Measurements from ENCODE around the gene USP17L20. TPM values are rescaled to one million over a fixed set of nuclear protein-coding genes. Genes with fewer than 3 reads are reported as not detected.
"Not testable (repeated sequence)": the region's sequence is repeated elsewhere in the genome, so short reads cannot be mapped to it uniquely, and the experiment has no call there.

USP17L20 gene
- total and polyA plus RNA-seq, 4 experiments from 2014 or later: not detected

DNA sequence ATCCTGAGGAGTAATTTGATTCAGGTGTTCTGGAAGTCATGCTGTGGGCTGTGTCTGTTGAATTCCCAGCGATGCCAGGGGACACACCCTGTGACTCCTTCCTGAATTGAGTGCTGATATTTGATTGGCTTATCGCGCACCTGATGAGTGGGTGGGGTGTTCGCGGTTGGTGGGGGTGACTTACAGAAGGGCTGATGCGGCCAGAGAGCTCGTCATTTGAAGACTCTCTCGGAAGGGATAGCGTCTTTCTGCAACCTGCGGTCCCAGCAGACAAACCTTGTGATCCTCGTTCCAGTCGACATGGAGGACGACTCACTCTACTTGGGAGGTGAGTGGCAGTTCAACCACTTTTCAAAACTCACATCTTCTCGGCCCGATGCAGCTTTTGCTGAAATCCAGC, 23.8 kb upstream of the USP17L20 start, which contains the start of gene USP17L15:
TSS of gene USP17L15 (plus strand) at position 301 of the 400 bp plus-strand sequence. CDS start at position 301, 0 bp downstream.
- H3K9me3 Mint-ChIP-seq; H3K36me3 ChIP-seq (ENCODE audit: insufficient read depth, low read length); H3K27me3 Mint-ChIP-seq; POLR2A ChIA-PET (ENCODE audit: partially characterized antibody); H3K4me1 ChIP-seq (ENCODE audit: insufficient read depth, low read length); DNase-seq; H3K4me3 Mint-ChIP-seq; H3K27ac ChIP-seq (ENCODE audit: low read depth, low read length); H3K27ac Mint-ChIP-seq; H3K4me3 ChIP-seq (ENCODE audit: low read length in 2 of 2); H3K4me1 Mint-ChIP-seq; H3K9me3 ChIP-seq (ENCODE audit: control insufficient read depth in 1 of 2, low read length in 2 of 2); CTCF ChIA-PET (ENCODE audit: partially characterized antibody); H3K27me3 ChIP-seq (ENCODE audit: insufficient read depth, low read length); H3K36me3 Mint-ChIP-seq; intact Hi-C loops (cut with micrococcal nuclease): not testable (repeated sequence)

DNA sequence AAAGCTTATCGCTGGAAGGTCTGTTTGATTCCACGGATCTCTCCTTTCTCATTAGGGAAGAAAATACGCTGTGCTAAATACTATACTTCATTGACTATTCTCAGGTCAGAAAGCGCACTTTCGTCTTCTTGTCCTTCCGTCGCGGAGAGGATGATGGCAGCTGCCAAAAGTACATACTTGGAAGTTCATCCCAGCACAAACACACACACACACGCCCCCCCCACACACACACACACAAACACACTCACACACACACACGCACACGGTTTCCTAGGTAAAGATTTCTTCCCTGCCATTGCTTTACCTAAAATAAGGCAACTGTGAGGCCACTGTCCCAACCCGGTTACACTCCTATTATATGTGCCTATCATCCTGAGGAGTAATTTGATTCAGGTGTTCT, 19.5 kb upstream of the USP17L20 start:
- H3K4me3 Mint-ChIP-seq; H3K9me3 ChIP-seq (ENCODE audit: control insufficient read depth in 1 of 2, low read length in 2 of 2); H3K4me3 ChIP-seq (ENCODE audit: low read length in 2 of 2); H3K27ac Mint-ChIP-seq; H3K27ac ChIP-seq (ENCODE audit: low read depth, low read length); H3K4me1 ChIP-seq (ENCODE audit: insufficient read depth, low read length); H3K9me3 Mint-ChIP-seq; H3K36me3 Mint-ChIP-seq; H3K36me3 ChIP-seq (ENCODE audit: insufficient read depth, low read length); CTCF ChIA-PET (ENCODE audit: partially characterized antibody); POLR2A ChIA-PET (ENCODE audit: partially characterized antibody); intact Hi-C loops (cut with micrococcal nuclease); H3K4me1 Mint-ChIP-seq; H3K27me3 Mint-ChIP-seq; H3K27me3 ChIP-seq (ENCODE audit: insufficient read depth, low read length): not testable (repeated sequence)
- DNase-seq: peak in 1 of 5 donors; percentile 31

DNA sequence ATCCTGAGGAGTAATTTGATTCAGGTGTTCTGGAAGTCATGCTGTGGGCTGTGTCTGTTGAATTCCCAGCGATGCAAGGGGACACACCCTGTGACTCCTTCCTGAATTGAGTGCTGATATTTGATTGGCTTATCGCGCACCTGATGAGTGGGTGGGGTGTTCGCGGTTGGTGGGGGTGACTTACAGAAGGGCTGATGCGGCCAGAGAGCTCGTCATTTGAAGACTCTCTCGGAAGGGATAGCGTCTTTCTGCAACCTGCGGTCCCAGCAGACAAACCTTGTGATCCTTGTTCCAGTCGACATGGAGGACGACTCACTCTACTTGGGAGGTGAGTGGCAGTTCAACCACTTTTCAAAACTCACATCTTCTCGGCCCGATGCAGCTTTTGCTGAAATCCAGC, 14.3 kb upstream of the USP17L20 start, which contains the start of gene USP17L17:
TSS of gene USP17L17 (plus strand) at position 301 of the 400 bp plus-strand sequence. CDS start at position 301, 0 bp downstream.
- intact Hi-C loops (cut with micrococcal nuclease); H3K4me1 ChIP-seq (ENCODE audit: insufficient read depth, low read length); H3K4me1 Mint-ChIP-seq; H3K4me3 ChIP-seq (ENCODE audit: low read length in 2 of 2); H3K27ac Mint-ChIP-seq; H3K27me3 Mint-ChIP-seq; H3K36me3 Mint-ChIP-seq; CTCF ChIA-PET (ENCODE audit: partially characterized antibody); H3K36me3 ChIP-seq (ENCODE audit: insufficient read depth, low read length); H3K9me3 ChIP-seq (ENCODE audit: control insufficient read depth in 1 of 2, low read length in 2 of 2); H3K27me3 ChIP-seq (ENCODE audit: insufficient read depth, low read length); H3K27ac ChIP-seq (ENCODE audit: low read depth, low read length); POLR2A ChIA-PET (ENCODE audit: partially characterized antibody); H3K9me3 Mint-ChIP-seq; DNase-seq; H3K4me3 Mint-ChIP-seq: not testable (repeated sequence)

GRCh38 chr4:9247953-9248680, 9.8 kb upstream of the USP17L20 start, which contains the start of gene USP17L18:
Gene USP17L18 (plus strand): TSS chr4:9248630. CDS start chr4:9248630, 0 bp downstream.
- H3K4me1 ChIP-seq (ENCODE audit: insufficient read depth, low read length); H3K9me3 ChIP-seq (ENCODE audit: control insufficient read depth in 1 of 2, low read length in 2 of 2); CTCF ChIA-PET (ENCODE audit: partially characterized antibody); H3K36me3 ChIP-seq (ENCODE audit: insufficient read depth, low read length); H3K27ac ChIP-seq (ENCODE audit: low read depth, low read length); intact Hi-C loops (cut with micrococcal nuclease); POLR2A ChIA-PET (ENCODE audit: partially characterized antibody); H3K36me3 Mint-ChIP-seq; H3K27ac Mint-ChIP-seq; H3K4me3 Mint-ChIP-seq; H3K27me3 ChIP-seq (ENCODE audit: insufficient read depth, low read length); H3K4me1 Mint-ChIP-seq; H3K9me3 Mint-ChIP-seq; H3K27me3 Mint-ChIP-seq; H3K4me3 ChIP-seq (ENCODE audit: low read length in 2 of 2): not testable (repeated sequence)
- peak in 1 of 5 donors; percentile 10 for DNase-seq

DNA sequence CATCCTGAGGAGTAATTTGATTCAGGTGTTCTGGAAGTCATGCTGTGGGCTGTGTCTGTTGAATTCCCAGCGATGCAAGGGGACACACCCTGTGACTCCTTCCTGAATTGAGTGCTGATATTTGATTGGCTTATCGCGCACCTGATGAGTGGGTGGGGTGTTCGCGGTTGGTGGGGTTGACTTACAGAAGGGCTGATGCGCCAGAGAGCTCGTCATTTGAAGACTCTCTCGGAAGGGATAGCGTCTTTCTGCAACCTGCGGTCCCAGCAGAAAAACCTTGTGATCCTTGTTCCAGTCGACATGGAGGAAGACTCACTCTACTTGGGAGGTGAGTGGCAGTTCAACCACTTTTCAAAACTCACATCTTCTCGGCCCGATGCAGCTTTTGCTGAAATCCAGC, 4.8 kb upstream of the USP17L20 start, which contains the start of gene USP17L19:
TSS of gene USP17L19 (plus strand) at position 301 of the 400 bp plus-strand sequence. CDS start at position 301, 0 bp downstream.
- H3K9me3 Mint-ChIP-seq; H3K4me1 Mint-ChIP-seq; H3K4me3 Mint-ChIP-seq; H3K4me3 ChIP-seq (ENCODE audit: low read length in 2 of 2); intact Hi-C loops (cut with micrococcal nuclease); H3K36me3 Mint-ChIP-seq; POLR2A ChIA-PET (ENCODE audit: partially characterized antibody); H3K9me3 ChIP-seq (ENCODE audit: control insufficient read depth in 1 of 2, low read length in 2 of 2); H3K27ac ChIP-seq (ENCODE audit: low read depth, low read length); CTCF ChIA-PET (ENCODE audit: partially characterized antibody); DNase-seq; H3K27me3 Mint-ChIP-seq; H3K27ac Mint-ChIP-seq; H3K4me1 ChIP-seq (ENCODE audit: insufficient read depth, low read length); H3K36me3 ChIP-seq (ENCODE audit: insufficient read depth, low read length); H3K27me3 ChIP-seq (ENCODE audit: insufficient read depth, low read length): not testable (repeated sequence)

DNA sequence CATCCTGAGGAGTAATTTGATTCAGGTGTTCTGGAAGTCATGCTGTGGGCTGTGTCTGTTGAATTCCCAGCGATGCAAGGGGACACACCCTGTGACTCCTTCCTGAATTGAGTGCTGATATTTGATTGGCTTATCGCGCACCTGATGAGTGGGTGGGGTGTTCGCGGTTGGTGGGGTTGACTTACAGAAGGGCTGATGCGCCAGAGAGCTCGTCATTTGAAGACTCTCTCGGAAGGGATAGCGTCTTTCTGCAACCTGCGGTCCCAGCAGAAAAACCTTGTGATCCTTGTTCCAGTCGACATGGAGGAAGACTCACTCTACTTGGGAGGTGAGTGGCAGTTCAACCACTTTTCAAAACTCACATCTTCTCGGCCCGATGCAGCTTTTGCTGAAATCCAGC, 4.6 kb downstream of the USP17L20 start, which contains the start of gene USP17L21:
TSS of gene USP17L21 (plus strand) at position 301 of the 400 bp plus-strand sequence. CDS start at position 301, 0 bp downstream.
- H3K4me3 Mint-ChIP-seq; H3K36me3 ChIP-seq (ENCODE audit: insufficient read depth, low read length); CTCF ChIA-PET (ENCODE audit: partially characterized antibody); H3K9me3 Mint-ChIP-seq; H3K36me3 Mint-ChIP-seq; intact Hi-C loops (cut with micrococcal nuclease); H3K27me3 ChIP-seq (ENCODE audit: insufficient read depth, low read length); H3K4me1 Mint-ChIP-seq; H3K27me3 Mint-ChIP-seq; POLR2A ChIA-PET (ENCODE audit: partially characterized antibody); H3K27ac Mint-ChIP-seq; H3K4me3 ChIP-seq (ENCODE audit: low read length in 2 of 2); H3K27ac ChIP-seq (ENCODE audit: low read depth, low read length); H3K9me3 ChIP-seq (ENCODE audit: control insufficient read depth in 1 of 2, low read length in 2 of 2); DNase-seq; H3K4me1 ChIP-seq (ENCODE audit: insufficient read depth, low read length): not testable (repeated sequence)

GRCh38 chr4:9267319-9267718, 9.4 kb downstream of the USP17L20 start, which contains the start of gene USP17L22:
Gene USP17L22 (plus strand): TSS chr4:9267619. CDS start chr4:9267619, 0 bp downstream.
- H3K9me3 ChIP-seq (ENCODE audit: control insufficient read depth in 1 of 2, low read length in 2 of 2); H3K27me3 ChIP-seq (ENCODE audit: insufficient read depth, low read length); H3K9me3 Mint-ChIP-seq; H3K4me3 ChIP-seq (ENCODE audit: low read length in 2 of 2); H3K4me3 Mint-ChIP-seq; H3K4me1 Mint-ChIP-seq; CTCF ChIA-PET (ENCODE audit: partially characterized antibody); H3K36me3 Mint-ChIP-seq; H3K27ac ChIP-seq (ENCODE audit: low read depth, low read length); DNase-seq; H3K27ac Mint-ChIP-seq; H3K4me1 ChIP-seq (ENCODE audit: insufficient read depth, low read length); H3K27me3 Mint-ChIP-seq; intact Hi-C loops (cut with micrococcal nuclease); H3K36me3 ChIP-seq (ENCODE audit: insufficient read depth, low read length); POLR2A ChIA-PET (ENCODE audit: partially characterized antibody): not testable (repeated sequence)

Measured in CD4-positive, alpha-beta memory T cell (primary cell).